ENCODE data around the gene PGC. TPM values are rescaled to one million over a fixed set of nuclear protein-coding genes. Genes with fewer than 3 reads are reported as not detected.

Gene PGC
- total RNA-seq, 2 experiments from 2014 or later: not detected

- CTCF ChIA-PET: interaction anchor here (2.9 to 3.3 kb wide), 2 partner anchors 8 to 26 kb away, joined by 11 to 22 read pairs; no protein-coding TSS in a partner anchor
- POLR2A ChIA-PET: interaction anchor here (1.6 to 2.4 kb wide), 2 partner anchors 9 to 26 kb away, joined by 5 to 14 read pairs; no protein-coding TSS in a partner anchor
Observed at GRCh38 chr6:41707565-41708200, 39.5 kb downstream of the PGC start.

- POLR2A ChIA-PET: interaction anchor here (2.4 kb wide), 1 partner anchor 27 kb away, joined by 14 read pairs; no protein-coding TSS in a partner anchor
- CTCF ChIA-PET: interaction anchor here (0.6 to 3.3 kb wide), 5 partner anchors 9 to 48 kb away, joined by 3 to 22 read pairs (median 3); no protein-coding TSS in a partner anchor
Observed at GRCh38 chr6:41706876-41707564, 40.2 kb downstream of the PGC start.

GRCh38 chr6:41705996-41706835 lies 41.0 kb downstream of the PGC start:
- CTCF ChIA-PET: interaction anchor here (0.6 to 3.3 kb wide), 14 partner anchors 10 to 175 kb away, joined by 3 to 22 read pairs (median 4); no protein-coding TSS in a partner anchor
- POLR2A ChIA-PET: interaction anchor here (2.4 kb wide), 1 partner anchor 28 kb away, joined by 14 read pairs; no protein-coding TSS in a partner anchor

- ChIA-PET POLR2A (interaction anchor here (2.4 kb wide), 1 partner anchor 29 kb away, joined by 14 read pairs; no protein-coding TSS in a partner anchor), CTCF (interaction anchor here (0.7 to 3.3 kb wide), 13 partner anchors 10 to 174 kb away, joined by 3 to 22 read pairs (median 4); partner anchors contain the start of gene TOMM6)
Observed at GRCh38 chr6:41705311-41705995, 41.7 kb downstream of the PGC start.

GRCh38 chr6:41704656-41705310 lies 42.4 kb downstream of the PGC start:
- POLR2A ChIA-PET: no interaction called here
- CTCF ChIA-PET: interaction anchor here (0.6 to 3.3 kb wide), 10 partner anchors 11 to 329 kb away, joined by 3 to 22 read pairs (median 4); partner anchors contain the start of gene TOMM6

- ChIA-PET POLR2A (interaction anchor here (0.7 kb wide), 1 partner anchor 230 kb away, joined by 3 read pairs; no protein-coding TSS in a partner anchor), CTCF (interaction anchor here (3.3 kb wide), 1 partner anchor 30 kb away, joined by 22 read pairs; no protein-coding TSS in a partner anchor)
Observed at GRCh38 chr6:41704028-41704427, 43.2 kb downstream of the PGC start.

- ChIA-PET CTCF (interaction anchor here (1.0 kb wide), 1 partner anchor 295 kb away, joined by 3 read pairs; no protein-coding TSS in a partner anchor), POLR2A (no interaction called here)
Observed at GRCh38 chr6:41702771-41703494, 44.3 kb downstream of the PGC start.

- ChIA-PET POLR2A (no interaction called here), CTCF (interaction anchor here (1.0 kb wide), 1 partner anchor 294 kb away, joined by 3 read pairs; no protein-coding TSS in a partner anchor)
Observed at GRCh38 chr6:41702089-41702745, 45.0 kb downstream of the PGC start.

- POLR2A ChIA-PET: no interaction called here
- CTCF ChIA-PET: no interaction called here
Observed at GRCh38 chr6:41700463-41701347, 46.5 kb downstream of the PGC start.

GRCh38 chr6:41699063-41699462 lies 48.1 kb downstream of the PGC start:
- ChIA-PET CTCF (interaction anchor here (0.7 kb wide), 1 partner anchor 9 kb away, joined by 3 read pairs; no protein-coding TSS in a partner anchor), POLR2A (no interaction called here)

- POLR2A ChIA-PET: no interaction called here
- CTCF ChIA-PET: interaction anchor here (1.7 kb wide), 1 partner anchor 14 kb away, joined by 6 read pairs; no protein-coding TSS in a partner anchor
Observed at GRCh38 chr6:41697861-41698781, 49.1 kb downstream of the PGC start.

- CTCF ChIA-PET: interaction anchor here (1.7 kb wide), 1 partner anchor 13 kb away, joined by 6 read pairs; no protein-coding TSS in a partner anchor
- POLR2A ChIA-PET: no interaction called here
Observed at GRCh38 chr6:41696788-41697187, 50.4 kb downstream of the PGC start.

GRCh38 chr6:41695825-41696224 lies 51.4 kb downstream of the PGC start:
- ChIA-PET CTCF (interaction anchor here (3.7 kb wide), 1 partner anchor 12 kb away, joined by 18 read pairs; no protein-coding TSS in a partner anchor), POLR2A (no interaction called here)

- ChIA-PET CTCF (interaction anchor here (3.7 kb wide), 1 partner anchor 11 kb away, joined by 18 read pairs; no protein-coding TSS in a partner anchor), POLR2A (interaction anchor here (0.6 kb wide), 1 partner anchor 163 kb away, joined by 3 read pairs; no protein-coding TSS in a partner anchor)
Observed at GRCh38 chr6:41694815-41695526, 52.2 kb downstream of the PGC start.

Data from activated CD8-positive, alpha-beta memory T cell treated with anti-CD3 and anti-CD28 coated beads for 36 hours (primary cell).